Measurements from ENCODE around the gene ROR1.
"Not testable (repeated sequence)": the region's sequence is repeated elsewhere in the genome, so short reads cannot be mapped to it uniquely, and the experiment has no call there.

Gene ROR1

DNA sequence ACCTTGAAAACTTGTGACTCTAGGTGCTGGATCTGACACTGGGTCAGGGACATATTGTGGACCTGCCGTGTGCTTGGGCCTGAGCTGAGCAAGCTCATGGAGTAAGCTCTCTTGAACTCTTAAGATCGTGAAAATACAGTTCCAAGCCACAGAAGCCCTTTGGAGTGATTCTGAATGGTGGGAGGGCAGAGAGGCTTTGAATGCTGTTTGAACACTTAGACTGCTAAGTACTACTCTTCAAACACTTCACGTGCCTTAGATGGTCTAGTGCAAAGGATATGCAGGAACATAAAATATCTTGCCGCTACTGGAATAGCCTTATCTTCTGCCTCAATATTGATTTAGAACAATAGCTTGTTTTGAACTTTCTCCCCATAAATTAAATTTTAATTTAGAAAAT is 21.6 kb downstream of the ROR1 start:
- peak; percentile 55 for DNase-seq

DNA sequence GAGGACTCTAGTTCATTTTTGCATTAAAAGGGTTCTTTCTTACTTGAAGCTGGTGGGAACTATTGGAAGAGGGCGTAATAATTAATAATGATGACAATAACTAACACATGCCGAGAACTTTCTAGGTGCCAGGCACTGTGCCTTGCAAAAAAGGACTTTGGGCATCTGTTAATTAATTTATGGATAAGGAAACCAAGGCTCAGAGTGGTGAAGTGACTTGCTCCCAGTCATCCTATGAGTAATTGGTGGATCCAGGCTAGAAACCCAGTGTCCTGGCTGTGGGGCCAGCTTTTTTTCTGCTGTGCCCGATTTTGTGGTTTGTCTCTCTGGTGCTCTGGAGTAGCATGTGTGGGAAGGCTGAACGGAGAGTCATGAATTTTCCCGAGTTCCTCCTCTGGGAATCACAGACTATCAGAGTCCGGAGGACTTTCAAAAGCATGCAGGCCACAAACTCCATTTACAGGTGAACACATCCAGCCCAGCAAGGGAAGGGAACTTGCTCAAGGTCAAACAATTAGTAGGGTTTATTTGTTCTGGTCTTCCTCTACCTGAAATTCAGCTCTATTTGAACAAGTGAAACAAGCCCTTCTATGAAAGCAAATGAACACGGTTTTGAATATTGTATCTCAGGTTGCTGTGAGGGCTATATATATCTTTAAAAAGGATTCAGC is 23.4 kb downstream of the ROR1 start:
- no peak for DNase-seq

DNA sequence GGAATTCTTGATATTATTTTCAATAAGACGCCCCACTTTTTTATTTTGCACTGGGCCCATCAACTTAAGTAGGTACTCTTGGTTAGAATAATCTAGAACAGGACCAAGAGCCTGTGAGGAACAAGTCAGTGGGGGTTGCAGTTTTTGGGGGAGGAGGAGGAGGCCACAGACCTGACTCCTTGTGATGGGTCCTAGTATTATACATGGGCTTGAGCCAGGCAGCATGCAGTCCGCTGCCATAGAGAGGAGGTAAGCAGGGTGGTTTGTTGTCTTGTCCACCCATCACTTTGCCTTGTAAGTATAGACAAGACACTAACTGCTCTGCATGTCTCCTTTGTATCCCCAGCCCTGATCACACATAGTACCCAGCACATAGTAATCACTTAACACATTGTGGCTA is 24.5 kb downstream of the ROR1 start:
- DNase-seq: no peak

DNA sequence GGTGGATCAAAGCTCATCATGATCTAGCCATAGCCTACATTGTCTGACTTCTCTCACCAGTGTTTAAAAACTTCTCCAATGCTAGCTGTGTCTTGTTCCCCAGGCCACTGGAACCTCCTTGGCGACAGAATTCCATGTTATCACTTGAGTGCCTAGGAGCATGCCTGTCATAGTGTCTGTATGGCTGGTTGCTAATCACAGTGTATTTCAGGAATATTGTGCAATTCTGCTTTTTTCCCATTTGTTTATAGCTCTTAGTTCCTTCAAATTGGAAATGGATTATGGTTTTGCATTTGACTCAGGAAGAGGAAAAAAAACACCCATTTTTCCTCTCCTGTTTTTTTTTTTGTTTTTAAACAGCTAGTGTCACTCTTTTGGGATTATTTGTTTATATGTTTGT is 25.5 kb downstream of the ROR1 start:
- no peak for DNase-seq

DNA sequence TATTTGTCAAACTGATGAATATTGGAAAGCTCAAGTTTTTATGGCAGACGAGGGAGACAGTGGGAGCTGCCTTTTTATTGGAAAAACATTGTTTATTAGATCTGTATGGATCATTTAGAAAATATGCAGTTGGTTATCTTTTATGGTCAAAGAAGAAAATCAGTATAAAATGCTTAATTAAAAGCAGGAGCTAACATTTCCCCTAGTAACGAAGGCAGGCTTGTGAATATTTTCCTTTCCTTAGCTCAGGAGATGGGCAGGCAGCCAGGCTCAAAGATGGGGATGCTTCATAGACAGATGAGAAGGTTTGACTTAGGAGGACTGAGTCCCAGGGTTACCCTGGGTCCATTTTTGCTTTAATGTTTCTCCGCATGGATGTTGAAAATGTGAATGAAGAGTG is 26.0 kb downstream of the ROR1 start:
- DNase-seq: no peak

DNA sequence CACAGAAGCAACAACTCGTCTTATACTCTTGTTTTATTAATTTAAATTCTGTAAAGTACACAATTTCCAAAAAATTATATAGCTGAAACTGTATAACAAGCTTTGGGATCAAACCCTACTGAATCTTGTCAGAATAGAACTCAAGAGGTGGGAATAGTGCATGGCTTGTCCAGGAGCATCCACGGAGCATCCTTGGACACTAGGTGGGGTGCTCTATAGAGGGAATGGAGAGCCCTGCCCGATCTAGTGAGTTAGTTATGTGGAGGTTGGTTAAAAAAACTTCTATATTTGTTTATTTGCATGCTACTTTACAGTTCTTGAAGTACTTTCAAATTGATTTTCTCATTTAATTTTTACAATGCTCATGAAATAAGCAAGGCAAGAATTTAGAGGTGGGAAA is 28.3 kb downstream of the ROR1 start:
- DNase-seq: no peak

DNA sequence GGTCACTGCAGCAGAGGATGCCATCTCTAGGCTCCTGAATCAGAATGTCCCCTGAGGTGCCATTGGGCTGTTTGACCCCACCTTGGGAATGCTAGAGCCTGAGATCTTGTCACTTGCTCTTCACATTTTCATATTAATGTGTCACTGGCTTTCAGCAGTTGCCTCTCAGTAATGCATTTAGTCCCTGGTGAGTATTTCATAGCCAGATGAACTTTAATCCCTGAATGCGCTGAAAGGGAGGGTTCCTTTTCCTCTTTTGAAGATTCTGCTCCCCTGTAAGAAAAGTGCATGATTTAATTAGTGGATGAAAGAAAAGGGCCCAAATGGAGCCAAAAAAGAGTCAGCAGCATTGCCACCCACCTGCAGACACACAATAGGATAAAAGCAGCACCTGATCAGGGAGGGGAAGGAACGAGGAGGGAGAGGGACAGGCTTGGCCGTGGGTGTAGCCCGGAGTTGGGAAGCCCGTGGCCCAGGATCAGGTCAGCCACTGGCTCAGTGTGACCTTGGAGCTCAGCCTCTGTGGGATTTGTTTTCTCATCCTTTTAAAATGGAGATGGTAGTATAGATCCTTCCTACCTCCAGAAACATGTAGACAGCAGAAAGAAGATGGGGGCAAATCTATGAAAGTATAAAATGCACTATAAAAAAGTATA is 31.1 kb downstream of the ROR1 start:
- DNase-seq: no peak

DNA sequence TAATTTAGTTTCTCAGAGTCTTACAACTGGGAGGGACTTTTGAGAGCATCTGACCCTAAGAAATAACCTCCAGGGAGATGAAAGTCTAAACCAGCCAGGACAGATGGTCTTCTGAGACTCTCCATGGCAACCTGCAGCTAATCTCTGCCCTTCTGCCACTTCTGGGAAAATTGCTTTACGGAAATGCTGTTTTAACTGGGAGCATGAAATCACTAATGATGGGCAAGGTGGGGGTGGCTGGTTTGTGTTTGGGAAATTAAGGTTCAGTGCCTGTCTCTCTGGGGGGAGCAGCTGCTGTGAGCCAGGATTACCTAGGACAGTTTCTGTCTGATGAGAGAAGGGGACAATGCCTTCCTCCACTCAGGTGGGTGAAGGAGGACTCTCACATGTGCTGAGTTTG is 33.2 kb downstream of the ROR1 start:
- DNase-seq: no peak

DNA sequence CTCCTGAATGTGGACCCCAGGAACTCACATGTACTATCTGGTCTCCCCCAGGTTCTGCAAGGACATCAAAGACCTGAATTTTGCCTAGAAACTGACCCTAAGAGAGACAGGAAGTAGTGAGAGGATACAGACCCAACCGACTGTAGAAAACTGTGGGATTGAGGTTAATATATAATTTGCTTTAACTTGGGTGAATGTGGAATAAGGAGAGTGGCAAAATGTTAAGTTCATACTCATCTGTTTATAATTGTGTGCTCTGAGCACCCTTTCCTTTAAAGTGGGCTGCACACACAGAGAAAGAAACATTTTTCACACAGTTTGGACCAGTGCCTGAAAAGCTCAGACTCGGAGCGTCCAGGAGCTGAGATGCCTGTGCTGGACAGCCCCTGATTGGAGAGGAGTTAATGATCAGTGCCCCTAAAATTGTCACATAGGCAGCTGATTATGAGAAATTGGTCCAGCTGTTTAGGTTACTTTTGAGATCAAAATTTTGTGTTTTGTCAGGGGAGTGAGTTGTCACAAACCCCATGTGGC is 37.2 kb downstream of the ROR1 start:
- DNase-seq: no peak

DNA sequence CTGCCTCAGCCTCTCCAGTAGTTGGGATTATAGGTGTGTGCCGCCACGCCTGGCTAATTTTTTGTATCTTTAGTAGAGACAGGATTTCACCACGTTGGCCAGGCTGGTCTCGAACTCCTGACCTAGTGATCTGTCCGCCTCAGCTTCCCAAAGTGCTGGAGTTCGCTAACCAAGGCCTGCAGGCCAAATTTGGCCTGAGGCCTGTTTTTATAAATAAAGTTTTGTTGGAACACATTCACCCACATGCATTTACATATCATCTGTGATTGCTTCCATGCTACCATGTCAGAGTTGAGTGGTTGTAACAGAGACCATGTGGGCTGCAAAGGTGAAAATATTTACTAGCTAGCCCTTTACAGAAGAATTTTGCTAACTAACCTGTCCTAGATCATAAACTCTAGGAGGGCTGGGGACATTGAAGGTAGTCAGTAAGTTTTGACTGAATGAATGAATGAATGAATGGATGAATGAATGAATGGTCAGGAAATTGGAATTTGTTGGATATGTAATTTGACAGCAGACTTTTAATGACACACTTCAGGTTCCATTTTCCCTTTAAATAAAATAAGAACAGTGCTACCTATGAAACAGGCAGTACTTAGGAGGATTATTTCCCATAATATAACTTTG is 38.4 kb downstream of the ROR1 start:
- no peak for DNase-seq

DNA sequence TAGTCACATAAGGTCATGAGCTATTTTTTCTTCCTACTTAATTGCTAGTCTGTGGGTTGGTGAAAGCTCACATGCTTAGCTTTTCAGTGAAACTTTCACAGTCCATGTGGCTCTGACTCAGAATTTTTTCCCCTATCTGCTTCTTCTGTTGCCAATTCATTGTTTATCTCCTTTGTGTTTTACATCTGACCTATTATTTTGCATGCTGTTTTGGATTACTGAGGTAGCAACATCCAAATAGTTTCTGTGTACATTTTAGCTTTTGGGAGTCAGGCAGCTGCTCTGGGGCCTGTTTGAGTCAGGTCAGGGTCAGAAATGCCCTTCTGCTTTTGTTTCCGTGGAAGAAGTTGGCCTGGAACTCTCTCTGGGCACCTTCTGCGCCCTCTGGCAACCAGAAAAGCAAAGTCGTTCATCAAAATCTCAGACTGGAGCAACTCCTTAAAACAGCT is 40.0 kb downstream of the ROR1 start:
- DNase-seq: no peak

DNA sequence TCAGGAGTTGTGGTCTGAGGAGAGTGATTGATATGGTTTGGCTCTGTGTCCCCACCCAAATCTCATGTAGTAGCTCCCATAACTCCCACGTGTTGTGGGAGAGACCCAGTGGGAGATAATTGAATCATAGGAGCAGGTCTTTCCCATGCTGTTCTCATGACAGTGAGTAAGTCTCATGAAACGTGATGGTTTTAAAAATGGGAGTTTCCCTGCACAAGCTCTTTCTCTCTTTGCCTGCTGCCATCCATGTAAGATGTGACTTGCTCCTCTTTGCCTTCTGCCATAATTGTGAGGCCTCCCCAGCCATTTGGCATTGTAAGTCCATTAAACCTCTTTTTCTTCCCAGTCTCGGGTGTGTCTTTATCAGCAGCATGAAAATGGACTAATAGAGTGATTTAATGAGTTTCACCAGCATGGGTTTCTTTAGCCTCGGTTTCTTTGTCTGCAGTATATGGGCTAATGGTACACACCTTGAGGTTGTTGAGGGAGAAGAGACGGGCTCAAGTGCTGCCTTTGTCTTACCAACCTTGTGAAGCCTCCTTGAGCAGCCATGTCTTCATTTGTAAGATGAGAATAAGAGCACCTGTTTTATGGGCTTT is 42.5 kb downstream of the ROR1 start:
- not testable (repeated sequence) for DNase-seq

DNA sequence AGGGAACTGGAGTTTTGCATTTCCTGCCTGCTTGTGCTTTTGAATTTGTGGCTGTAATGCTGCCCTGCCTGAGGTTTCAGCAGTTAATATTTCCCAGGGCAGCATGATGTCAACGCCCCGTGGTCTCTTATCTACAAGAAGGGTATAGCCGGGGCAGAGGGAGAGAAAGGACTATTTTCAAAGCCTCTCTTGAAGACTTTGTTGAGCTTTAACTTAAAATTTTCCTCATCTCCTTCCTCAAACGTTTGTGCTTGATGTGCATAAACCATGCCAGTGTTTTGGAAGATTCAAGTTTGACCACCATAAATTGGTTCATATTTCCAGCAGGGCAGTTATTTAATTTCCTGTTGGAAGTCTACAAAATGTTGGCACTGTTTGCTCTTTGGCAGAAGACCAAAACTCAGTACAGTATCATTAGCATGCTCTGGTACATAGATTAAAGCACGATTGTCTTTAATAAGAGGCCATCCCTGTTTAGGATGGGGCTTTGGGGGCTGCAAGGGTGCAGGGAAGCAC is 43.4 kb downstream of the ROR1 start:
- no peak for DNase-seq

DNA sequence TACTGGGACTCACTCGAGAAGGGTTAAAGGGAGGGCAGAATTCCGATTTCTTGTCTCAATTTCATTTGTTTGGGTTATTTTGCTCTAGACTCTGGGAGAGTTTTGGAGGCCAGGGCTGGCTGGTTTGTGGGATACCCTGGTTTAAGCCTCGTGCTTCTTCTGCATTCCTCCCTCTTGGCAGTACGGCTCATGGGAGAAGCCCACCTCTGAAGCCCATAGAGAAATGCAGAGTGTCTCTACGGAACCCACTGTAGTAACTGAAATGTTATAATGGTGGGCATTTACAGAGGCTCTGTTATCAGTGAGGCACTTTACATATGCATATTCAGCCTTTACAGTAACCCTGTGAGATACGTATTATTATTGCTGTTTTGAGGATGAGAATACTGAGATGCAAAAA is 43.9 kb downstream of the ROR1 start:
- DNase-seq: no peak

DNA sequence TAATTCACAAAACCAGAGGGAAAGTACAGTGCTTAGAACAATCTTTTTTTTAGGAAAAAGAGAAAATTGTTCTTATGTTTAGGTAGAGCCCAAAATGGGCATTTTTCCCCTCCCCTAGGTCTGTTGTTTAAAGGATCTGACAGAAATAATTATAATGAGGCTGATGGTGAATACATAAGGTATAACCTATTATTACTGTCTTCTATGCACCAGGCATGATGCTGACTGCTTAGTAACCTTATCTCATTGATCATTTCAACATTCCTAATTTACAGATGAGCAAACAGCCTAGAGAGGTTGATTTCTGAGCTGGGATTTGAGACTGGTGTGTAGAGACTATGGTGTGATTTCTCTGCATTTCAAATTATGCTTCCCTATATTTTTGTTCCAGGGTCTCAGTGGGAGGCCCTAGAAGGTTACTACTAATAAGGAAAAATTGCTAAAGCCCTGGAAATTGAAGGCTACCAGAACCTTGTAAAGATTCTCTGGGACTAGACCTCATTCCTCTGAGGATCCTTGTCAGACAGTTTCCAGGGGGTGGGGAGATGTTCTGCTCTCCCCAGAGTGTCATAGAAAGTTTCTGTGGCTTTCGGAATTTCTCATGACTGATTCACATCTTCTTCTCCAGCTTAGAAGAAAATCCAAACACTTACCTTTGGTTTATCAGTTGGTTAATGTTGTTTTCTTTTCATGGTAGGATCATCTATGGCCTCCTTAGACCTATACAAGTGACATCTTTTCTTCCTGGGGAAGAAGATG is 44.9 kb downstream of the ROR1 start:
- no peak for DNase-seq

DNA sequence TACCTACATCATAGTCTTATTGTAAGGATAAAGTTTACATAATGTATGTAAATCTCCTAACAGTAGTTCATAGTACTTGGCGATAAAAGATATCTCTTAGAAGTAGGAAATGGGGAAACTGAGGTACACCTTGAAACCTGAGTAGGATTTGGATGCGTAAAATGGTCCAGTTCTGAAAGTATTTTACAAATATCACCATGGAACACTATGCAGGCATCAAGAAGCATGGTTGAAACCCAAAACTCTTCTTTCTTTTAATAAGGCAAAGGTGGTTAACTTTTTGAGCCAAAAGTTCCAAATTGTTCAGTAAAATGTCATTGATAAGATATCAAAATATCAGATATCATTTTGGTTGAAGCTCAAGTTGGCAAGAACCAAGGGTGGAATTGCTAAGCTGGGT is 46.0 kb downstream of the ROR1 start:
- no peak for DNase-seq

DNA sequence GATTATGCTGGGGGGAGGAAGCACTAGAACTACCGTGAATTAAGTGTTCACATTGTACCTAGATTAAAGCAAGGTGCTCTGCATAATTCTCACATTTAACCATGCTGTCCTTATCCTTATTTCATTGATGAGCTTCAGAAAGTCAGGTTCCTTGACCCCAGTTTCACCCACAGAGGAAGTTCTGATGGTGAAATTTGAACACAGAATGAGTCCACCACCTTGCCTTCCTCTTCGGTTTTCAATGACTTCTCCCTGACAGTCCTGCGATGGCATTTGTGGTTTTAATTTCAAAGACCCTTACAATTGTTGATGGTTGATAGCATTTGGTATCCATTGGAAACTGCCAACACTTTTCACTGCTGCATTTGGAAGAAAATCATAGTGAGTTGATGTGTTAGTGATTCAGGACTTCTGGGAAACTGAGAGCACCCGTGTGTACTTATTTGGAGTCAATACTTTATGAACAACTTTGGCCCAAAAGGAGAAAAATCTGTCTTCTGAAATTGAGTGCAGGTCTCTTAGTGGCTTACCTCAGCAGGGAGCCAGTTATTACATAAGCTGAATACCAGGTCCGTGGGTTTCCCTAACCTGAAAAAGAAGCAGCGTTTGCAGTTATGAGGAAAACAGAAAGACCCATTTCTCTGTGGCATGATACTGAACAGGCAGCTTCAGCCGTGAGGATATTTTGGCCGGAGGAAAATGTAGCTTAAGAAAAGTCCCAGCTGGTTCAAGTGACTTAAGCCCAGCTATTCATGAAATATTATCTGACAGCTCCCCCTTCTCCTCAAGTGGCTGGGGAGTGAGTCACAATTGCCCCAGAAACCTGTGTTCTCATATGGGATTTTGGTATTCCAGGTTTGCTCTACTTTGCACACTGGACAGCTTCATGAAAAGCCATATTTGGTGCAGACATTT is 47.5 kb downstream of the ROR1 start:
- no peak for DNase-seq

DNA sequence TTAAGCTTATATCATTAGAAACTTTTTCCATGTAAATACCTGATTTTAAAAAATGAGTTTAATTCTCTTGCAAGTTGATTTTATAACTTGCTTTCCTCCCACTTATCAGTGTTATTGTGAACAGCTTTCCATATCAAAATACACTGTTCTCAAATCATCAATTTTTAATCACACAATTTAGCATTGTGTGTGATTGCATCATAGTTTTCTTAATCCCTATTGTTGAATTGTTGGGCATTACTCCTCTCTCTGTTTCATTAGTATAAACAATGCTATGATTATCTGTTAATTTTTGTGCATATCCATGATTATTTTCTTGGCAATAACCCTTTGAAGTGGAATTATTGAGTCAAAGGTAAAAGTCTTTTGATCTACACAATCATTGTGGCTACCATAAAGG is 48.7 kb downstream of the ROR1 start:
- no peak for DNase-seq

DNA sequence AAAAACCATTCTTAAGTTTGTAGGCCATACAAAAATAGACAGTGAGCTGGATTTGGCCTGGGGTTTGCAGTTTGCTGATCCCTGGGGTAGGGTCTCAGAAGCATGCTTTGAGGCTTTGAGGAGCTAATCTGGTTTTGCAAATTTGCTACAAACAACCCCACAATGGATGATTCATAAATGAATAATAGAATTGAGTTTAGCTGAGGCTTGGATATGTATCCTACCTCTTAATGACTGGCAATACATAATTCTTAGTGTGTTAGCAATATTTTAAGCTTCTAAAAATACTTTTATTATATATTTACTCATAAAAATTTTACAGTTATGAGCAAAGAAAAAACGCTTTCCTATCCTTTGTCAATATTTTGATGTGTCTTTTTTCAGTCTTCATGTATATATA is 50.6 kb downstream of the ROR1 start:
- no peak for DNase-seq

DNA sequence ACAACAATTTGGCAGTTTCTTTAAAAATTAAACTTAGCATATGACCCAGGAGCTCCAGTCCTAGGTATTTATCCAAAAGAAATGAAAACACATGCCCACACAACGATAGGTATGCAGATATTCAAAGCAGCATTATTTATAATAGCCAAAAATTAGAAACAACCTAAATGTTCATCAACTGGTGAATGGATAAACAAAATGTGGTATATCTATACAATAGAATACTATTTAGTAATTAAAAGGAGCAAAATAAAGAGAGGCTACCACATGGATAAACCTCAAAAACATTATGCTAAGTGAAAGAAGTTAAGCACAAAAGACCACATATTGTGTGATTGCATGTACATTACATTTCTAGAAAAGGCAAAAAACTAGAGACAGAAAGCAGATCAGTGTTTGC is 51.3 kb downstream of the ROR1 start:
- DNase-seq: no peak

DNA sequence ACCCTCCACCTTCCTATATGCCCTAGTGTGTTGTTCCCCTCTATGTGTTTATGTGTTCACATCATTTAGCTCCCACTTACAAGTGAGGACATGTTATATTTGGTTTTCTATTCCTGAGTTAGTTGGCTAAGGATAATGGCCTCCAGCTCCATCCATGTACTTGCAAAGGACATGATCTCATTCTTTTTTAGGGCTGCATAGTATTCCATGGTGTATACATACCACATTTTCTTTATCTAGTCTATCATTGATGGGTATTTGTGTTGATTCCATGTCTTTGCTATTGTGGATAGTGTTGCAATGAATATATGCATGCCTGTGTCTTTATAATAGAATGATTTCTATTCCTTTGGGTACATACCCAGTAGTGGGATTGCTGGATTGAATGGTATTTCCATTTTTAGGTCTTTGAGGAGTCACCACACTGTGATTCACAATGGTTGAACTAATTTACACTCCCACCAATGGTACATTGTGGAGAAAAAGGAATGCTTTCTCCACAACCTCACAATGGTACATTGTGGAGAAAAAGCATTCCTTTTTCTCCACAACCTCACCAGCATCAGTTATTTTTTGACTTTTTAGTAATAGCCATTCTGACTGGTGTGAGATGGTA is 52.5 kb downstream of the ROR1 start:
- DNase-seq: not testable (repeated sequence)
